VCaP (cell line): Measurements from ENCODE around the gene ITPR2.

ENCODE experiments used
- H3K27ac ChIP-seq: fragments of 450-650 bp; 2 replicates; pipeline ENCODE4 v1.5.1; 2017
- CTCF ChIP-seq: fragments of 450-650 bp; conservative IDR thresholded peaks from 2 replicates; pipeline ENCODE4 v1.5.1; 2017; ENCODE audit warnings: mild to moderate bottlenecking, moderate library complexity

ITPR2 gene

GRCh38 chr12:26828280-26829073 is 4.5 kb downstream of the ITPR2 start:
- H3K27ac ChIP-seq: no peak overlapping the region
- TF ChIP-seq CTCF: no peak

DNA sequence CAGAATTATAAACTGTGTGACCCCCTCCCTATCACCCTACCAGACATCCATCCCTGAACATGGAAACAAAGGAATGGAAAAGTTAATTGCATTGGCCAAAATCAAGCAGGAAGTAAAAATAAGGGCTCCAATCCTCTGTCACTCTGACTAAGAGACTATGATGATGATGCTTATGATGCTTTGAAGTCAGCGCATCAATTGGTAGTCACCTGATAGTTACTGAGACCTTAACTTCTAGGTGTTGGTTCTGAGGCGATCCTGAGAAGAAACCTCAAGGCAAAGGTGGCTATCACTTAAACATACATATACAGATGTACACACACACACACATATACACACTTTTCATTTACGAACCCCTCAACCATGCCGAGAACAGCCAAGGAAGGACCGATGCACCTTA is 6.6 kb downstream of the ITPR2 start:
- H3K27ac ChIP-seq: no peak overlapping the region
- no peak for TF ChIP-seq CTCF

- no peak overlapping the region for H3K27ac ChIP-seq
- no peak for TF ChIP-seq CTCF
Observed at GRCh38 chr12:26825459-26826016, 7.5 kb downstream of the ITPR2 start.

DNA sequence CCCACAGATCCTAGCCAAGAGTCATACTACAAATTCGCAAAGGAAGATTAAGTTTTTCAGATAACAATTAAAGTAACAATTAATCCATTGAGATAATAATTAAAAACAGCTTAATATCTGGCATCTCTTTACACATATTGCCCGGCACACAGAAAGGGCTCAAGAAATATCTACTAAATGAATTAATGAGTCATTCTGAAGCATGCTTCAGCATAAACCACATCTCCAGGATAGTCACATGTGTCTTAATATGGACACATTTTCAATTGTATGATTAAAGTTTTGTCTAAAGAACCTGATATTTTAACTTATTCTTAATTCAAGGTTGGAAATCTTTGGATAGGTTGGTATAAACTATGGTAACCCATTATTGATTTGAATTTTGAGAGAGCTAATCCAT is 9.6 kb downstream of the ITPR2 start:
- TF ChIP-seq CTCF: no peak
- H3K27ac ChIP-seq: no peak overlapping the region

- no peak for TF ChIP-seq CTCF
Observed at GRCh38 chr12:26822026-26822425, 11.0 kb downstream of the ITPR2 start.

GRCh38 chr12:26821212-26821701 is 11.7 kb downstream of the ITPR2 start:
- H3K27ac ChIP-seq: no peak overlapping the region
- TF ChIP-seq CTCF: no peak

More at GRCh38 chr12:26822026-26822425, 11.0 kb downstream of the ITPR2 start:
- no peak overlapping the region for H3K27ac ChIP-seq

GRCh38 chr12:26818636-26819035 is 14.4 kb downstream of the ITPR2 start:
- H3K27ac ChIP-seq: no peak overlapping the region
- TF ChIP-seq CTCF: no peak
